HCT116 (cell line): ENCODE measurements around the gene VIPR2. TPM values are rescaled to one million over a fixed set of nuclear protein-coding genes. Genes with fewer than 3 reads are reported as not detected.

Experiments used
- ATAC-seq: fragments of 200-7000 bp; cut with Tn5 transposase; 2 replicates; pipeline ENCODE4 v1.9.1; 2020; ENCODE audit warnings: mild to moderate bottlenecking, moderate library complexity
- BruUV-seq: library from RNA; stranded (reverse); fragments of 400-500 nt; replicated peaks from 2 replicates; lab custom pipeline; 2021; lab: Mats Ljungman, UMichigan
- CTCF ChIA-PET: fragments of 300-600 bp; sonication (Branson Sonifier 250); formaldehyde crosslinking; loops from one replicate; lab custom pipeline; 2021; ENCODE audit warnings: antibody characterized with exemption; lab: Charles Lee
- POLR2A ChIA-PET: fragments of 300-600, 350-600 bp; sonication (Branson Sonifier 250); formaldehyde crosslinking; loops from one replicate; lab custom pipeline; 2021; ENCODE audit warnings: antibody characterized with exemption; lab: Charles Lee
- RAD21 ChIA-PET, 2 experiments: fragments of 300-600 bp; sonication (Branson Sonifier 250); formaldehyde crosslinking; loops; one replicate each; lab custom pipeline; 2023; ENCODE audit warnings: low total read pairs in 2 of 2; ENCODE audit not compliant: uncharacterized antibody in 2 of 2, unreplicated experiment in 2 of 2, low non-redundant PET in 1 of 2; lab: Charles Lee
- DNase-seq: peaks from one replicate; pipeline ENCODE4 v3.0.0-alpha.2; 2010; ENCODE audit warnings: low read depth, low spot score
- H2AFZ ChIP-seq: fragments of 200-600 bp; shearing (Covaris generic), sonication (generic); 2 replicates; pipeline ENCODE4 v1.6.1; 2017; ENCODE audit warnings: low read depth, mixed run types, mixed read lengths, antibody characterized with exemption, low read length; ENCODE audit not compliant: poor library complexity, severe bottlenecking
- H3K27ac ChIP-seq: 2 replicates; pipeline ENCODE4 v1.5.1; 2012; ENCODE audit warnings: low read depth, low read length
- H3K27me3 ChIP-seq: fragments of 200-600 bp; sonication (generic); 2 replicates; pipeline ENCODE4 v1.6.1; 2016; ENCODE audit warnings: mixed run types, low read length, mixed read lengths; ENCODE audit not compliant: insufficient read depth
- H3K36me3 ChIP-seq, 2 experiments: fragments of 200-500 bp in 1 of 2; fragments of 200-600 bp in 1 of 2; sonication (Bioruptor generic) in 1 of 2; sonication (generic) in 1 of 2; 2 replicates each; pipeline versions ENCODE4 v1.5.1 to v1.6.1; 2014 to 2016; ENCODE audit warnings: low read length in 2 of 2, inconsistent platforms in 1 of 2, mixed read lengths in 1 of 2, mixed run types in 1 of 2; ENCODE audit not compliant: insufficient read depth in 2 of 2, control insufficient read depth in 1 of 2
- H3K4me1 ChIP-seq, 2 experiments: fragments of 200-600 bp in 1 of 2; sonication (generic) in 1 of 2; 2 replicates each; pipeline versions ENCODE4 v1.5.1 to v1.6.1; 2012 to 2017; ENCODE audit warnings: low read length in 2 of 2, inconsistent platforms in 1 of 2, mild to moderate bottlenecking in 1 of 2, mixed read lengths in 1 of 2, mixed run types in 1 of 2, moderate library complexity in 1 of 2; ENCODE audit not compliant: insufficient read depth in 2 of 2, control insufficient read depth in 1 of 2
- H3K4me2 ChIP-seq: fragments of 200-600 bp; sonication (generic); 2 replicates; pipeline ENCODE4 v1.6.1; 2017; ENCODE audit warnings: mixed run types, low read length, mixed read lengths
- H3K4me3 ChIP-seq, 2 experiments: fragments of 200-600 bp in 1 of 2; sonication (generic) in 1 of 2; replicated peaks in 1 of 2; 2 replicates each; pipeline ENCODE4 v1.5.1; 2011 to 2016; ENCODE audit warnings: low read length in 2 of 2, control low read depth in 1 of 2, low read depth in 1 of 2, mild to moderate bottlenecking in 1 of 2, mixed read lengths in 1 of 2, mixed run types in 1 of 2
- H3K79me2 ChIP-seq: fragments of 200-600 bp; sonication (generic); 2 replicates; pipeline ENCODE4 v1.6.1; 2017; ENCODE audit warnings: mild to moderate bottlenecking, mixed run types, low read length, moderate library complexity, mixed read lengths; ENCODE audit not compliant: insufficient read depth
- H3K9ac ChIP-seq: fragments of 200-600 bp; sonication (generic); 2 replicates; pipeline ENCODE4 v1.6.1; 2016; ENCODE audit warnings: low read length, mixed read lengths
- H3K9me2 ChIP-seq: fragments of 200-600 bp; sonication (generic), shearing (Covaris generic); 2 replicates; pipeline ENCODE4 v1.6.1; 2017; ENCODE audit warnings: mixed run types, mild to moderate bottlenecking, moderate library complexity; ENCODE audit not compliant: insufficient read depth
- H3K9me3 ChIP-seq, 2 experiments: fragments of 200-500 bp in 1 of 2; fragments of 200-600 bp in 1 of 2; sonication (Bioruptor generic) in 1 of 2; sonication (generic) in 1 of 2; 2 replicates each; pipeline ENCODE4 v1.6.1; 2014 to 2017; ENCODE audit warnings: low read length in 2 of 2, mixed read lengths in 2 of 2, inconsistent platforms in 1 of 2, low read depth in 1 of 2, mild to moderate bottlenecking in 1 of 2, mixed run types in 1 of 2, moderate library complexity in 1 of 2; ENCODE audit not compliant: control insufficient read depth in 1 of 2, insufficient read depth in 1 of 2
- H4K20me1 ChIP-seq: fragments of 200-600 bp; sonication (generic), shearing (Covaris generic); 2 replicates; pipeline ENCODE4 v1.6.1; 2017; ENCODE audit warnings: mixed run types, mild to moderate bottlenecking, moderate library complexity; ENCODE audit not compliant: insufficient read depth
- ATF3 ChIP-seq: IDR thresholded peaks from 2 replicates; pipeline ENCODE4 v1.6.1; 2012
- CTCF ChIP-seq, 3 experiments: fragments of 200-600 bp in 1 of 3; sonication (generic) in 1 of 3; IDR thresholded peaks in 2 of 3; conservative IDR thresholded peaks in 1 of 3; 2 replicates each; pipeline ENCODE4 v1.5.1; 2012 to 2017; ENCODE audit warnings: low read depth in 2 of 3, low read length in 2 of 3, antibody characterized with exemption in 1 of 3, borderline replicate concordance in 1 of 3, control low read depth in 1 of 3, mild to moderate bottlenecking in 1 of 3, mixed read lengths in 1 of 3, mixed run types in 1 of 3, moderate library complexity in 1 of 3; ENCODE audit not compliant: insufficient read depth in 1 of 3
- EGR1 ChIP-seq: IDR thresholded peaks from 2 replicates; pipeline ENCODE4 v1.6.1; 2012; ENCODE audit warnings: low read depth
- ELF1 ChIP-seq: IDR thresholded peaks from 2 replicates; pipeline ENCODE4 v1.6.1; 2012; ENCODE audit warnings: low read depth, borderline replicate concordance
- EZH2 ChIP-seq: fragments of 200-600 bp; sonication (generic); IDR thresholded peaks from 2 replicates; pipeline ENCODE4 v1.6.1; 2017; ENCODE audit warnings: antibody characterized with exemption, mixed run types
- FOSL1 ChIP-seq: IDR thresholded peaks from 2 replicates; pipeline ENCODE4 v1.6.1; 2012; ENCODE audit warnings: low read depth
- POLR2A ChIP-seq: IDR thresholded peaks from 2 replicates; pipeline ENCODE4 v1.7.0; 2011; ENCODE audit warnings: borderline replicate concordance; ENCODE audit not compliant: insufficient read depth, insufficient read length; ENCODE audit errors: extremely low read depth
- POLR2AphosphoS5 ChIP-seq: IDR thresholded peaks from 2 replicates; pipeline ENCODE4 v1.6.1; 2011; ENCODE audit warnings: mild to moderate bottlenecking, low read depth, low read length, moderate library complexity
- SIN3A ChIP-seq: IDR thresholded peaks from 2 replicates; pipeline ENCODE4 v1.6.1; 2012; ENCODE audit warnings: low read depth
- TCF7L2 ChIP-seq: IDR thresholded peaks from 2 replicates; pipeline ENCODE4 v1.7.0; 2011; ENCODE audit warnings: borderline replicate concordance, inconsistent platforms; ENCODE audit not compliant: insufficient read depth, insufficient read length; ENCODE audit errors: extremely low read depth
- YY1 ChIP-seq: IDR thresholded peaks from 2 replicates; pipeline ENCODE4 v1.6.1; 2011; ENCODE audit warnings: low read length, low read depth, moderate library complexity, mild to moderate bottlenecking; ENCODE audit not compliant: insufficient replicate concordance; ENCODE audit errors: extremely low read depth
- ZFX ChIP-seq: fragments of 450-650 bp; IDR thresholded peaks from 2 replicates; pipeline ENCODE4 v1.6.1; 2017
- intact Hi-C: fragments of 100-400 bp; cut with micrococcal nuclease; formaldehyde crosslinking; loops from 2 replicates; pipeline ENCODE4 v1.10.0; 2022
- total RNA-seq: library from RNA; stranded (reverse); gene quantifications from one replicate; pipeline ENCODE4 v1.2.1, GENCODE V29; 2021; ENCODE audit not compliant: unreplicated experiment
- TF ChIP-seq, protein P1 (sequence below): IDR thresholded peaks from 2 replicates; pipeline ENCODE4 v1.6.1; 2012
- TF ChIP-seq, protein P2 (sequence below): IDR thresholded peaks from 2 replicates; pipeline ENCODE4 v1.6.1; 2011; ENCODE audit warnings: mild to moderate bottlenecking, low read length, moderate library complexity; ENCODE audit not compliant: insufficient replicate concordance; ENCODE audit errors: extremely low read depth

The VIPR2 gene
- total RNA-seq, 1 experiment from 2014 or later: 0.10 TPM

GRCh38 chr7:159033956-159034355 is 110.7 kb downstream of the VIPR2 start:
- Histone ChIP-seq H2AFZ (no peak overlapping the region), H3K9ac (no peak overlapping the region), H3K36me3 (no peaks in the 10 kb centered on the region; a peak in 1 of 4 replicates), H3K27ac (no peak overlapping the region), H3K79me2 (no peaks in the 10 kb centered on the region), H3K4me2 (no peak overlapping the region), H3K27me3 (no peaks in the 10 kb centered on the region), H3K9me2 (no peaks in the 10 kb centered on the region), H3K9me3 (no peaks in the 10 kb centered on the region), H4K20me1 (no peaks in the 10 kb centered on the region), H3K4me3 (no peak overlapping the region), H3K4me1 (peaks cover 0 to 17% of the 10 kb centered on the region in 2 experiments; a peak in 1 of 4 replicates)
- ChIA-PET POLR2A (no interaction called here), RAD21 (no interaction called here), CTCF (no interaction called here)
- TF ChIP-seq, protein P1, sequence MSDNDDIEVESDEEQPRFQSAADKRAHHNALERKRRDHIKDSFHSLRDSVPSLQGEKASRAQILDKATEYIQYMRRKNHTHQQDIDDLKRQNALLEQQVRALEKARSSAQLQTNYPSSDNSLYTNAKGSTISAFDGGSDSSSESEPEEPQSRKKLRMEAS: no peak
- no peak for TF ChIP-seq ZFX
- TF ChIP-seq EZH2: no peak
- no peak for TF ChIP-seq SIN3A
- TF ChIP-seq POLR2A: no peak
- TF ChIP-seq, protein P2, sequence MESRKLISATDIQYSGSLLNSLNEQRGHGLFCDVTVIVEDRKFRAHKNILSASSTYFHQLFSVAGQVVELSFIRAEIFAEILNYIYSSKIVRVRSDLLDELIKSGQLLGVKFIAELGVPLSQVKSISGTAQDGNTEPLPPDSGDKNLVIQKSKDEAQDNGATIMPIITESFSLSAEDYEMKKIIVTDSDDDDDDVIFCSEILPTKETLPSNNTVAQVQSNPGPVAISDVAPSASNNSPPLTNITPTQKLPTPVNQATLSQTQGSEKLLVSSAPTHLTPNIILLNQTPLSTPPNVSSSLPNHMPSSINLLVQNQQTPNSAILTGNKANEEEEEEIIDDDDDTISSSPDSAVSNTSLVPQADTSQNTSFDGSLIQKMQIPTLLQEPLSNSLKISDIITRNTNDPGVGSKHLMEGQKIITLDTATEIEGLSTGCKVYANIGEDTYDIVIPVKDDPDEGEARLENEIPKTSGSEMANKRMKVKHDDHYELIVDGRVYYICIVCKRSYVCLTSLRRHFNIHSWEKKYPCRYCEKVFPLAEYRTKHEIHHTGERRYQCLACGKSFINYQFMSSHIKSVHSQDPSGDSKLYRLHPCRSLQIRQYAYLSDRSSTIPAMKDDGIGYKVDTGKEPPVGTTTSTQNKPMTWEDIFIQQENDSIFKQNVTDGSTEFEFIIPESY: no peak
- no peak for TF ChIP-seq CTCF (IDR thresholded peaks at IDR 0.05 in 2 of 3, conservative IDR thresholded peaks at IDR 0.05 in 1 of 3; ENCODE audit: borderline replicate concordance in 1 of 3, insufficient read depth in 1 of 3, low read depth in 2 of 3, low read length in 2 of 3)
- TF ChIP-seq ELF1: no peak
- TF ChIP-seq FOSL1: no peak
- TF ChIP-seq YY1: no peak
- TF ChIP-seq POLR2AphosphoS5: no peak
- TF ChIP-seq TCF7L2: no peak
- TF ChIP-seq EGR1: no peak
- no peak for TF ChIP-seq ATF3
- no peak for DNase-seq
- intact Hi-C loops: no loop called here
- no peak for ATAC-seq
- no TSS peak for BruUV-seq
